Activated gamma-delta T cell treated with Interleukin-2 at 50 U/mL for 16 hours (primary cell): ENCODE data around the gene TLK2.

Experiments used
- DNase-seq: peaks from one replicate; pipeline ENCODE4 v3.0.0-alpha.2; 2020

The TLK2 gene

DNA sequence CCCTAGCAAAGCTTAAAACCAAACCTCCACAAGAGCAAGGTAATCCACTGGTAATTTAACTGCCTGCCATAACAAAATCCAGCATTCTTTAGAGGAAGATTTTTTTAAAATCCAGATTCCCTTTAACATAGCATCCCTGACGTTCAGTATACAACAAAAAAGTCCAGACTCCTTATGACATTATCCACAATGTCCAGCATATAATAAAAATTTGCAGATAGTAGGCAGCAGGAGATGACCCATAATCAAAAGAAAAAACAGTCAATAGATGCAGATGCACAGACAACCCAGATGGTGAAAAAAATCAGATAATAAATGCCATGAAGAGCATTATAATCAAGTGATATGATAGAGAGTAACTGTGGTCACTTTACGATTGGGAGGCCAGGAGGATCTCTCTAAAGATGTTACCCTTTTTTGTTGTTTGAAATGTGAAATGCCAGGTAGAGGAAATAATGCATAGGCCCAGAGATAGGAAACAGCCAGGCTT, 182.0 kb downstream of the TLK2 start:
- no peak for DNase-seq

DNA sequence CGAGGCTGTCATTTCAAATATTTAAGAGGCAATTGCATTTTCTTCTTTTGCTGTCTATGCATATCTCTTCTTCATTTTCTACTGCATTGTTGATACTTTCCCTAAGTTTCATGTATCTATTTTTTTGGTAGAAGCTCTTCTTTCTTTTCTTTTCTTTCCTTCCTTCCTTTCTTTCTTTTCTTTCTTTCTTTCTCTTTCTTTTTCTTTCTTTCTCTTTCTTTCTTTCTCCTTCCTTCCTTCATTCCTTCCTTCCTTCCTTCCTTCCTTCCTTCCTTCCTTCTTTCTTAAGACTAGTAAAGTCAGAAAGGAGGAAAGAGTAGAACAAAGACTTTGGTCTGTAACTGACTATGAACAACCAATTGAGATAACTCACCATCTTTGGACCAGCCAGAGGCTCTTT, 182.7 kb downstream of the TLK2 start:
- DNase-seq = no peak

DNA sequence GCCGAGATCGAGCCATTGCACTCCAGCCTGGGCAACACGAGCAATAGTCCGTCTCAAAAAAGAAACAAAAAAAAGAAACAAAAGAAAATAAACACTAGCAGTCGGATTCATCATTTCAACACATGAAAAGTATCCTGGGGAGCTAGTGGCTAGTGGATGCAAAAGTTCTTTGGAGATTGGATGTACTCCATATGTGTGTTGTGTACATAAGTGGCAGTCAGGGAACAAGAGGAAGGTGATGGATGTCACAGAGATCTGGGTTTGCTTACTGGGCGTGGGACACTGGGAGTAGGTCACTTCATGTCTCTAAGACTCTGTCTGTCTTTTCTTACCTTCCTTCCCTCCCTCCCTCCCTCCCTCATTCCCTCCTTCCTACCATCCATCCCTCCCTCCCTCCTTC, 184.2 kb downstream of the TLK2 start:
- no peak for DNase-seq
